ENCODE results near the gene LMCD1. TPM values are rescaled to one million over a fixed set of nuclear protein-coding genes. Genes with fewer than 3 reads are reported as not detected.

Gene LMCD1
- total and polyA plus RNA-seq, 2 experiments from 2014 or later, result 21.8 to 35.3 TPM

DNA sequence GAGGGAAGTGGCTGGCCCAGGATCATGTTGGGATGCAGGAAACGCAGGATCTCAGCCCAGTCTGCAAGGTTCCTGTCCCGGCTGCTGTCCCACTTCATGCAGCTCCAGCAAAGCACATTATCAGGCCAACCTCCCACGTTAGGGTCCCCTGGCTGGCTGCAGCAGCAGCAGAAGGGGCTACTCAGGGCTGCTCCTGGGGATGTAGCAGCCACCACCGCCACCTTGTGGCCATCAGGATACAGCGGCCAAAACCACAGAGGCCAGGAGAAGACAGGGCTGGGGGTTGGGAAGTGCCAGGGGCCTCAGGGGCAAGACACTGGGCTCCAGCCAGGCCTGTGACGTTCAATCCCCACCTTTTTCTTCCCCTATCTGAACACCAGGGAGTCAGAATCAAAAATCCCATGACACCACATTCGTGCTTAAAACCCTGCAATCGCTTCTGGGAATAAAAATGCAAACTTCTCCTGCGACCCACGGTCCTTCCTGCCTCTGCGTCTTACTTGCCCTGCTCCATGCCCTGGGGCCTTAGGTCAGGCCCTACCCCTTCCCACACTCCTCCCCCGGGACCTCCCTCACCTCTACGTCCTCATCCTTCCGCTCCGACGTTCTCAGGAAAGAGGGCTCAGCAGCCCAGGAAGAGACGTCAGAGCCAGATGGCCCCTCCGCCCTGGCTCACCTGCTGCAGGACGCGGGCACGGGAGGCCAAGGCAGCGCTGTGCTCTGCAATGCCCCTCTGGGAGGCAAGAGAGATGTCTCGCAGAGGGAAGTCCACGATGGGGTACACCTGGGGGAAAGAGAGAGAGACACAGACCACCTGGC lies 121.5 kb downstream of the LMCD1 start (continued):
- TF ChIP-seq, protein P1, sequence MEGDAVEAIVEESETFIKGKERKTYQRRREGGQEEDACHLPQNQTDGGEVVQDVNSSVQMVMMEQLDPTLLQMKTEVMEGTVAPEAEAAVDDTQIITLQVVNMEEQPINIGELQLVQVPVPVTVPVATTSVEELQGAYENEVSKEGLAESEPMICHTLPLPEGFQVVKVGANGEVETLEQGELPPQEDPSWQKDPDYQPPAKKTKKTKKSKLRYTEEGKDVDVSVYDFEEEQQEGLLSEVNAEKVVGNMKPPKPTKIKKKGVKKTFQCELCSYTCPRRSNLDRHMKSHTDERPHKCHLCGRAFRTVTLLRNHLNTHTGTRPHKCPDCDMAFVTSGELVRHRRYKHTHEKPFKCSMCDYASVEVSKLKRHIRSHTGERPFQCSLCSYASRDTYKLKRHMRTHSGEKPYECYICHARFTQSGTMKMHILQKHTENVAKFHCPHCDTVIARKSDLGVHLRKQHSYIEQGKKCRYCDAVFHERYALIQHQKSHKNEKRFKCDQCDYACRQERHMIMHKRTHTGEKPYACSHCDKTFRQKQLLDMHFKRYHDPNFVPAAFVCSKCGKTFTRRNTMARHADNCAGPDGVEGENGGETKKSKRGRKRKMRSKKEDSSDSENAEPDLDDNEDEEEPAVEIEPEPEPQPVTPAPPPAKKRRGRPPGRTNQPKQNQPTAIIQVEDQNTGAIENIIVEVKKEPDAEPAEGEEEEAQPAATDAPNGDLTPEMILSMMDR (conservative IDR thresholded peaks at IDR 0.05; ENCODE audit: low read depth in 2 of 2), result peak; percentile 90 to 99
- TF ChIP-seq, protein P2, sequence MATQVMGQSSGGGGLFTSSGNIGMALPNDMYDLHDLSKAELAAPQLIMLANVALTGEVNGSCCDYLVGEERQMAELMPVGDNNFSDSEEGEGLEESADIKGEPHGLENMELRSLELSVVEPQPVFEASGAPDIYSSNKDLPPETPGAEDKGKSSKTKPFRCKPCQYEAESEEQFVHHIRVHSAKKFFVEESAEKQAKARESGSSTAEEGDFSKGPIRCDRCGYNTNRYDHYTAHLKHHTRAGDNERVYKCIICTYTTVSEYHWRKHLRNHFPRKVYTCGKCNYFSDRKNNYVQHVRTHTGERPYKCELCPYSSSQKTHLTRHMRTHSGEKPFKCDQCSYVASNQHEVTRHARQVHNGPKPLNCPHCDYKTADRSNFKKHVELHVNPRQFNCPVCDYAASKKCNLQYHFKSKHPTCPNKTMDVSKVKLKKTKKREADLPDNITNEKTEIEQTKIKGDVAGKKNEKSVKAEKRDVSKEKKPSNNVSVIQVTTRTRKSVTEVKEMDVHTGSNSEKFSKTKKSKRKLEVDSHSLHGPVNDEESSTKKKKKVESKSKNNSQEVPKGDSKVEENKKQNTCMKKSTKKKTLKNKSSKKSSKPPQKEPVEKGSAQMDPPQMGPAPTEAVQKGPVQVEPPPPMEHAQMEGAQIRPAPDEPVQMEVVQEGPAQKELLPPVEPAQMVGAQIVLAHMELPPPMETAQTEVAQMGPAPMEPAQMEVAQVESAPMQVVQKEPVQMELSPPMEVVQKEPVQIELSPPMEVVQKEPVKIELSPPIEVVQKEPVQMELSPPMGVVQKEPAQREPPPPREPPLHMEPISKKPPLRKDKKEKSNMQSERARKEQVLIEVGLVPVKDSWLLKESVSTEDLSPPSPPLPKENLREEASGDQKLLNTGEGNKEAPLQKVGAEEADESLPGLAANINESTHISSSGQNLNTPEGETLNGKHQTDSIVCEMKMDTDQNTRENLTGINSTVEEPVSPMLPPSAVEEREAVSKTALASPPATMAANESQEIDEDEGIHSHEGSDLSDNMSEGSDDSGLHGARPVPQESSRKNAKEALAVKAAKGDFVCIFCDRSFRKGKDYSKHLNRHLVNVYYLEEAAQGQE (IDR thresholded peaks at IDR 0.05; ENCODE audit: unreplicated experiment), result no peak

DNA sequence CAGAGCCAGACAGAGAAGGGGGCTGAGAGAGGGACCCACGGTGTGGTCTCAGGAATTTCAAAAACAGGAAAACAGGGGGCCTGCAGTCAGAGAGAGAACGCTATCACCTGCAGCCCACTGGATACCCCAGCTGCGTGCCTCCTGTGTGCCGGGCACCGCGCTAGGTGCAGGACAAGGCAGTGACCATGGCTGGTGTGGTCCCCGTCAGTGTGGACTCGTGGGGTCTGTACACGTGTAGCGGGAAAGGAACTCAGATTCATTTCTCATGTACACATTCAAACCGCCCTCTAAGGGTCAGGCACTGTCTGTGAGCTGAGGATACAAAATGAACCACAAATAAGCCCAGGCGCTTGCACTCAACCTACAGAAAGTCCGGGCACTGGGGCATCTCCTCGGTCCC lies 122.1 kb downstream of the LMCD1 start:
- Mint-ChIP-seq H3K27ac (no peak overlapping the region), H3K4me3 (no peak overlapping the region), H3K9me3 (no peaks in the 10 kb centered on the region; the same call in 2 of the 3 replicates), H3K4me1 (peaks cover 12% of the 10 kb centered on the region; the same call in 2 of the 3 replicates), H3K27me3 (ENCODE audit: insufficient read depth, low read depth, poor library complexity) (peaks cover 9% of the 10 kb centered on the region), H3K36me3 (ENCODE audit: low read depth) (no peaks in the 10 kb centered on the region; the same call in 2 of the 3 replicates)
- Histone ChIP-seq H3K27me3 (ENCODE audit: insufficient read depth) (no peaks in the 10 kb centered on the region), H3K4me2 (no peak overlapping the region), H3K27ac (ENCODE audit: low read depth) (no peak overlapping the region), H3K4me1 (ENCODE audit: insufficient read depth) (no peaks in the 10 kb centered on the region), H3K36me3 (ENCODE audit: insufficient read depth) (no peaks in the 10 kb centered on the region), H3K4me3 (no peak overlapping the region), H2AFZ (peak overlapping the region; percentile 84), H3F3A (replicated peaks; ENCODE audit: low read depth) (no peaks in the 10 kb centered on the region), H3K9me2 (ENCODE audit: insufficient read depth) (no peaks in the 10 kb centered on the region), H3K79me2 (replicated peaks; ENCODE audit: insufficient read depth) (no peaks in the 10 kb centered on the region), H4K20me1 (replicated peaks; ENCODE audit: insufficient read depth) (no peaks in the 10 kb centered on the region)
- no peak for TF ChIP-seq ZNF331 (CRISPR knock-in tag; IDR thresholded peaks at IDR 0.05; ENCODE audit: low read depth)
- no peak for TF ChIP-seq JUNB (IDR thresholded peaks at IDR 0.05; ENCODE audit: unreplicated experiment)
- TF ChIP-seq EZH2 (IDR thresholded peaks at IDR 0.05; ENCODE audit: low read depth, unreplicated experiment), result no peak
- no peak for TF ChIP-seq NANOG (IDR thresholded peaks at IDR 0.05; ENCODE audit: borderline replicate concordance)
- no peak for ATAC-seq
- DNase-seq (ENCODE audit: low spot score), result no peak

Other genes starting within 250 kb of the LMCD1 start
- gene SSUH2, start 143.0 kb downstream of the LMCD1 start, total RNA-seq (2014; rRNA removed; shearing (Covaris generic)), result 0.82 and 2.3 TPM in 2 replicates
- 0.47 and 0.73 TPM in 2 replicates for gene SSUH2, start 143.0 kb downstream of the LMCD1 start, polyA plus RNA-seq (2016; fragmentation: Nextera tagmentation; extraction: Ambion mirVana)
- gene CAV3, start 232.0 kb downstream of the LMCD1 start, total RNA-seq (2014; rRNA removed; shearing (Covaris generic)), result not detected in 2 replicates
- not detected in 2 replicates for gene CAV3, start 232.0 kb downstream of the LMCD1 start, polyA plus RNA-seq (2016; fragmentation: Nextera tagmentation; extraction: Ambion mirVana)

All from GM23338 (cell line).